CMK (cell line): Measurements from ENCODE around the gene TSPAN18.

Experiments used
- DNase-seq: peaks from one replicate; pipeline ENCODE4 v3.0.0-alpha.2; 2010; ENCODE audit warnings: low read depth

TSPAN18 gene

GRCh38 chr11:44797051-44797450 lies 70.3 kb downstream of the TSPAN18 start:
- DNase-seq: no peak

GRCh38 chr11:44797886-44798606 lies 71.3 kb downstream of the TSPAN18 start:
- DNase-seq: no peak

- DNase-seq: no peak
These were observed 71.8 kb downstream of the TSPAN18 start for GRCh38 chr11:44798607-44798972.

DNA sequence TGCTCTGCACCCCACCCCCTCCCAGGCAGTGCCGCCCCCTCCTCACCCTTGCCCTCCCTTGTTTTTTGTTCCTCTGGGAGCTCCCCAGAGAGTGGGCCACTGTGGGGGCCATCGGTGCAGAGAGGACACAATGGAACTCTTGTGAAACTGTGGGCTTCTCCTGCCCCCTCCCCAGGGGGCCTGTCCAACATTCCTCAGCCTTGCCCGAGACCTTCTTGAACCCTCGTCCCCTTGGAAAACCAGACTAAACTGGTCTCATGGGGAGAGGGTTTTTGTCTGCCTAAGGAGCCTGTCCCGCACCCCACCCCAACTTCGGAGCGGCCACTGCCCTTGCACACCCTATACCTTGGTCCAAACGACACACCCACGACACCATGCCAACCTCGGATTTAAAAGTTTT lies 72.2 kb downstream of the TSPAN18 start:
- DNase-seq: no peak

DNA sequence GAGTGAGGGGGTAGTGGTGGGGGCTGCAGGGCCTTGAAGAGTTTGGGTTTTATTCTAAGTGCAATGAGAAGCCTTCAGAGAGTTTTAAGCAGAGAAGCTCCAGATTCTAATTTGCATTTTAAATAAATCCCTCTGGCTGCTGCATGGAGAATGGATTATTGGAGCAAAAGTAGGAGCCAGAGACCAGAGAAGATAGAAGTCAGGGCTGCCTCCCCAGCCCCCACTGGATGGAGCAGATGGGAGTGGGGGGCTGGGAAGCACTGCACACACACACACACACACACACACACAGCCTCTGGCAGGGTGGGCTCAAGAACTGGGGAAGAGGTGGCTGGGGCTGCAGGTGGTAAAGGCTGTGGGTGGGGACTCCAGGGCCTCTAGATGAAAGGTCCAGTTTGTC lies 75.6 kb downstream of the TSPAN18 start:
- no peak for DNase-seq

DNA sequence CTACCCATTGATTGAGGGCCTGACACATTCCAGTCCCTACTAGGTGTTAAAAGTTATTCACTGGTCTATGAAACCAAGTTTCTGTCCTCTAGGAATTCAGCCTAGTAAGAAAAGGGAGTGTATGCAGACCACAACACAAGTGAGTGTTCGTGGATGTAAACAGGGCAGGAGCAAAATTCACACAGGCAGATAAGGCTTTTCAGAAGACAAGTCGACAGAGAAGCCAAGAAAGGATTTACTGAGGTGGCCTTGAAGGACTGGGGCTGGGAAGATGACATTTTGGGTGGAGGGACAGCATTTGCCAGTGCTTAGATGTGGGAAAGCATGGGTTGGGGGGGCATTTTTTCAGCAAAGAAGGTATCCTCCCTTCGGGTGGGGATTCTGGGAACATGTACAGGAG lies 76.2 kb downstream of the TSPAN18 start:
- no peak for DNase-seq

DNA sequence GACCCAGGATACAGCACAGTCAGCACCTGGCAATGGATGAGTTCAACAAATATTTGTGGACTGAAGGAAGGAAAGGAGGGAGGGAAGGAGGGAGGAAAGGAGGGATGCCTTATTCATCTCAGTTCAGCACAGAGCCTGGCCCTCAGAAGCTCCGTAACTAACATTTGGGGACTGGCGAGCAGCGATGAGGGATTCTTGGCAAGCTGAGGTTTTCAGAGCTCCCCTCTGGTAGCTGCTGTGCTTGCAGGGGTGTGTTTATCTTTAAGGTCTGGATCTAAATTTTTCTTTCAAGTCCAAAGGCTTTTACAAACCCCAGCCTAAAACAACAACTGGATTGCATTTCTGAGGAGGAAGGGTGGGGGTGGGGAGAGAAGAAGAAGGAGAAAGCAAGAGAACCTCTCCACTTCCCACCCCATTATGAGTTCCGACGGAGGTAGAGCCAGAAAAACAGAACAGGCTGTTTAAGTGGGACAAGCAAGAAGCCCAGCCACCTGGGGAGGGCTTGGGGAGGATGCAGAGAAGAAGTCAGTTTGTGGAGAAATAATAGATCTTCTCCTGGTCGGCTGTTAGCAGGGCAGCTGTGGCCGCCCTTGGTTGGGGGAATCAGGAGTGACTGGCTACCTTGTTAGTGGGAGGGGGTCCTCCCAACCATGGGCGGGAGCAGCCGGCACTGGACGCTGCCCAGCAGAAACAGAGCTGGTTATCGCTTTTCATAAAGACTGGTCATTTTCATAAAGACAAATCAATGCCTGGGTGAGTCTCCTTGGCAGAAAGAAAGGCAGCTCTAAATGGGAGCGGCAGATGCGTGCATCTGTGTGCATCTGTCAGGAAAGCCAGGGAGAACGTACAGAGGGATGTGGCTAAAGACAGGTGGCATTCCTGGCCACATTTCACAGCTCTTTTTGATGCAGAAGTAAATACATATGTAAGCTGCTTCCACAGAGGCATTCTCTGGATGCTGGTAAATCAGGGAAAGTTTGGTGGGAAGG lies 78.0 kb downstream of the TSPAN18 start:
- no peak for DNase-seq

DNA sequence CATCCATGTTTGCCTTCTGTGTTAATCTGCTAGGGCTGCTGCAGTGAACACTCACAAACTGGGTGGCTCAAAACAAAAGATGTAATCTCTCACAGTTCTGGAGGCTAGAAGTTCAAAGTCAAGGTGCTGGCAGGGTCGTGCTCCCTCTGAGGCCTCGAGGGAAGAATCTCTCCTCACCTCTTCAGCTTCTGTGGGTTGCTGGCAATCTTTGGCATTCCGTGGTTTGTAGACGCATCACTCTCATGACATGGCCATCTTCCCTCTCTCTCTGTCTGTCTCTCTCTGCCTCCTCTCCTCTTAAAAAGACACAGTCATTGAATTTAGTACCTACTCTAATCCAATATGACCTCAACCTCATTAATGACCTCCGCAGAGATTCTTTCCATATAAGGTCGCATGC lies 78.8 kb downstream of the TSPAN18 start:
- DNase-seq: no peak

GRCh38 chr11:44808053-44808753 lies 81.4 kb downstream of the TSPAN18 start:
- DNase-seq: no peak

- no peak for DNase-seq
These were observed 82.5 kb downstream of the TSPAN18 start for GRCh38 chr11:44809283-44809682.

GRCh38 chr11:44811841-44812448 lies 85.2 kb downstream of the TSPAN18 start:
- no peak for DNase-seq

- DNase-seq: no peak
These were observed 86.2 kb downstream of the TSPAN18 start for GRCh38 chr11:44812971-44813370.

DNA sequence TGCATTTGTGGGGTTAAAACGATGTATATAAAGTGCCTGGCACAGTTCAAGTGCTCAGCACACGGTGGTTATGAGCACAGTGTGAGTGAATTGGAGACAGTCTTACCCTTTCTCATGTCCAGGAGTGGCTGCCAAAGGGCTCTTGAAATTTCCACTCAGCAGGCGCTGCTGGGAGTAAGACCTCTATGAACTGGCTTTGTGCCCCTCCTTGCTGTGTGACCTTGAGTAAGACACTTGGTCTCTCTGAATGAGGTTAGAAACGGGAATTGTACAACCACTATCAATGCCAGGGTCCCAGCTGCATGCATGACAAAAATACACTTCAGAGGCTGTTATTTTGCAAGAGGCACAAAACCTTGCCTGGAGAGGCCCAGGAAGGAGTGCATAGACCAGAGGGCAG lies 86.6 kb downstream of the TSPAN18 start:
- no peak for DNase-seq

DNA sequence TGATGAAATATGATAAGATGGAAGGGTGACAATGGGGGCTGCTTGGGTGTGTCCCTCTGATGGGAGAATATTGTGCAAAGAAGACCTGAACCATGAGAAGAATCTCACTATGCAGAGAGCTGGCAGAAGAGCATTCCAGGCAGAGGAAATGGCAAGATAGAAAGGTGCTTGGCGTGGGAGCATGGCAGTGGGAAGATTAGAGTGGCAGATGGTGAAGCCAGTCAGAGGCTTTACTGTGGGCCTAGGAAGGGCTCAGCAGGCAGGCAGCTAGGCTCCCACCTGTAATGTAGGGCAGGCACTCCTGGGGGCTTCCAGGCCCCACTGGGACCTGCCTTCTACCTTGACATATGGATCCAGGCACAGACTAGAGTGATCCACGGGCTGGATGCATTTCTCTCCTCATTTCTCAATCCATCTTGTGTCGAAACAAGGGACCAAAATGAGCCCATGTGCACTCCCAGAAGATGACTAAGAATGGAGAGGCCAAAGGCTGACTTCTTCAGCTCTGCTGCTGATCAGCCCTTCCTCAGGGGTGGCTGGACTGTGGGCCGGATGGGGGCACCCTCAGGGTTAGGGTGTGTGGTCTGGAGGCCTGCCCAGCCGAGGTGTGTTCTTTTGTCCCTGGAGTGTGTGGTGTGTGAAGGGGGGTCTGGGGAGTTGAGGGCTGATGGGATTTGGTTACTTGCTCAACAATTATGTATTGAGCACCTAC lies 88.3 kb downstream of the TSPAN18 start:
- no peak for DNase-seq

- no peak for DNase-seq
These were observed 89.2 kb downstream of the TSPAN18 start for GRCh38 chr11:44815917-44816456.

DNA sequence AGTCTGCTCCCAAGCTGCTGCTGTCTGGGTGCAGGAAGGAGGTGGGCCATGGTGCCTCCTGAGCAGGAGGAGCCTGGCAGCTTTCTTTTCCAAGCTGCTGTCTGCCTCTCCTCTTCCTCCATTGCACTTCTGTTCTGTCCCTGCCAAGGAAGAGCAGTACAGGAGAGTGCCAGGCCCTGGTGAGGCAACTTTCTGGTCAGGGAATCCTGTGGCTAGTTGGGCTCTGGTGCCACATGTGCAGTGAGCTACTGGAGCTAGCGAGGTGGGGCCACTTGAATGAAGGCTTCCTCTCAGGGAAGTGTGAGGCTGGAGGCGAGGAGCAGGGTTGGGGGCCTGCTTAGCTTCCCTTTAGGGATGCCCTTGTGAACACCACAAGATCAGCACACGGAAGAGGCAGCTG lies 90.0 kb downstream of the TSPAN18 start:
- no peak for DNase-seq

DNA sequence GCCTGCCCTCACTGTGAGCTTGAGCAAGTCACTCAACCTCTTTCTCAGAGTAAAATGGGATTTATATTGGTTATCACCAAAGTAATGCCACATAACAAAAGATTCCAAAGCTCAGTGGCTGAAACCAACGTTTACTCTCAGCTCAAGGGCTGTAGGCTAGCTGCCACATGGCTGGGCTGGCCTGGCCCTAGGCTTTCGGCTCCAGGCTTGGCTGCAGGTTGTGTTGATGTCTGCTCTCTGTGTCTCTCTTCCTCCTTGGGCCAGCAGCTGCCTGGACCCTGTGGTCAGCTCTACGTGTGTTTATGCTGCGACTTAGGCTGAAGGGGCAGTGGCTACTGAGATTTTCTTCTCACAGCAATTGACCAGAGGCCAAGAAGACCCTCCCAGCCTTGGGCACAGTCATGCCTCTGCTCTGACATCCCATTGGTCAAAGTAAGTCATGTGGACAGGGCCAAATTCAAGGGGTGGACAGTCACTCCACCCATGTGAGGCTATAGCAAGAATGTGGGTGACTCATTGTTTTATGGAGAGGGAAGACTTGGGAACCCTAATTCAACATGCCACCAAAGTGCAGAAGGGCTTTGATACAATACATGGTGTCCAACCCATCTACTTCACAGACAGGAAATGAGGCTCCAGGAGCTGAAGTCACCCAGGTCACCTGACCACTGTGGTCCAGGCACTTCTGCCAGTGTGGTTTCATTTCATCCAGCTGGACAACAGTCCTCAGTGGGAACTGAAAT lies 90.6 kb downstream of the TSPAN18 start:
- no peak for DNase-seq

DNA sequence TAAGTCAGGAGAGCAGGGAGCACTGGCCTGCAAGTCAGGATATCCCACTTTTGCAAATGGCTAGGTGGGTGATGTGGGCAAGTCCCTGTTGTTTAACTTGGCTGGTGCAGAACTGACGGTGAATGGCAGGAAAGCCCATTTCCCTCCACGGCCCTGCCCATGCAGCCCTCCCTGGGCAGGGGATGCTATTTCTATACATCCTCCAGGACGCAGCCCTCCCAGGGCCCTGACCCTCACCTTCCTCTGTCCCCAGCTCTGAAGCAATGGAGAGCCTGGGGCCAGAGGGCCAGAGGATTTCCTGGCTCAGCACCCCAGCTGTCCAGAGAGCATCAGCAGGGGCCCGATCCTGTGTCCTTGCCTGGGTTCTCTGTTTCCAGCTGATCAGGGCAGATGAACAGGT lies 91.3 kb downstream of the TSPAN18 start:
- DNase-seq: no peak

- DNase-seq: no peak
These were observed 92.6 kb downstream of the TSPAN18 start for GRCh38 chr11:44819346-44819745.

- DNase-seq: no peak
These were observed 95.6 kb downstream of the TSPAN18 start for GRCh38 chr11:44822369-44822768.

DNA sequence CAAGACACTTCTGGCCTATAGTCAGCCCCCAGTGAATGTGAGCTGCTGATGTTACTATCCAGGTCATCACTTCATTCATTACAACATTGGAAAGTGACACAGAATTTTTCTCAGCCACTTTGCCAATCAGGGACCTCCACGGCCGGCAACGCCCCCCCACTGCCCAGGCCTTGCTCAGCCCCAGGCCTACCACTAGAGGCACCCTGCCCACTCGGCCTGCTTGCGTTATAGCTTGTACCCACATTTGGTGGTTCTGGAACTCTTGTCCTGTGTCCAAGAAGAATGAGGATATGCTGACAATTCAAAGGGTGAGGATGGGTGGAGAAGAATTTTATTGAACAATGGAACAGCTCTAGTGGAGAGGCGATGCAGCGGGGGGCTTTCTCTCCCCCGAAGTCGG lies 96.2 kb downstream of the TSPAN18 start:
- no peak for DNase-seq
